GM12878 (cell line): ENCODE results near the gene UQCR10. TPM values are rescaled to one million over a fixed set of nuclear protein-coding genes. Genes with fewer than 3 reads are reported as not detected.
"Not testable (repeated sequence)": the region's sequence is repeated elsewhere in the genome, so short reads cannot be mapped to it uniquely, and the experiment has no call there.

Source experiments
- ATAC-seq: fragments of 200-7000 bp; cut with Tn5 transposase; 3 replicates; pipeline ENCODE4 v1.9.1; 2020; ENCODE audit warnings: mild to moderate bottlenecking, moderate library complexity
- BruUV-seq: library from RNA; stranded (reverse); fragments of 400-500 nt; replicated peaks from 2 replicates; lab custom pipeline; 2021; lab: Mats Ljungman, UMichigan
- CTCF ChIA-PET: fragments of 300-600 bp; sonication (Branson Sonifier 250); formaldehyde crosslinking; extraction: SDS; loops from one replicate; lab custom pipeline; 2021; ENCODE audit warnings: inconsistent platforms; lab: Yijun Ruan, JAX
- POLR2A ChIA-PET: fragments of 350-600 bp; formaldehyde crosslinking; extraction: SDS; loops from one replicate; lab custom pipeline; 2021; ENCODE audit warnings: inconsistent platforms; lab: Charles Lee
- RAD21 ChIA-PET: fragments of 300-600 bp; sonication (Branson Sonifier 250); formaldehyde crosslinking; loops from one replicate; lab custom pipeline; 2023; ENCODE audit warnings: antibody characterized with exemption; ENCODE audit not compliant: unreplicated experiment; lab: Charles Lee
- SMC1A ChIA-PET: fragments of 300-600 bp; sonication (Branson Sonifier 250); formaldehyde crosslinking; loops from one replicate; lab custom pipeline; 2023; ENCODE audit not compliant: unreplicated experiment, uncharacterized antibody; lab: Charles Lee
- DNase-seq: peaks from one replicate; pipeline ENCODE4 v3.0.0-alpha.2; 2011; ENCODE audit warnings: low read depth, low spot score
- FAIRE-seq: peaks from 3 replicates; lab custom pipeline; 2011; peaks lifted over from hg19 to GRCh38; lab: Jason Lieb, UNC
- H2AFZ ChIP-seq: 2 replicates; pipeline ENCODE4 v1.6.0; 2011; ENCODE audit warnings: low read depth, low read length, control low read depth; ENCODE audit not compliant: control insufficient read depth
- H3K27ac ChIP-seq: 2 replicates; pipeline ENCODE4 v1.5.1; 2011; ENCODE audit warnings: control low read depth; ENCODE audit not compliant: control insufficient read depth, insufficient read depth
- H3K27me3 ChIP-seq, 2 experiments: replicated peaks in 1 of 2; 2 replicates each; pipeline versions ENCODE4 v1.6.0 to v1.6.1; 2011; ENCODE audit warnings: low read length in 1 of 2; ENCODE audit not compliant: control insufficient read depth in 2 of 2, insufficient read depth in 2 of 2
- H3K36me3 ChIP-seq, 2 experiments: 2 replicates each; pipeline ENCODE4 v1.5.1; 2011; ENCODE audit warnings: low read length in 1 of 2; ENCODE audit not compliant: control insufficient read depth in 2 of 2, insufficient read depth in 2 of 2
- H3K4me1 ChIP-seq: 2 replicates; pipeline ENCODE4 v1.6.1; 2011; ENCODE audit warnings: mild to moderate bottlenecking, low read length, moderate library complexity, mixed read lengths; ENCODE audit not compliant: control insufficient read depth, insufficient read depth
- H3K4me2 ChIP-seq: 2 replicates; pipeline ENCODE4 v1.6.0; 2011; ENCODE audit warnings: control low read depth; ENCODE audit not compliant: control insufficient read depth, insufficient read depth
- H3K4me3 ChIP-seq: fragments of 200-600 bp; sonication (generic); 2 replicates; pipeline ENCODE4 v1.5.1; 2016
- H3K79me2 ChIP-seq: 2 replicates; pipeline ENCODE4 v1.6.0; 2011; ENCODE audit warnings: low read length; ENCODE audit not compliant: control insufficient read depth, insufficient read depth
- H3K9ac ChIP-seq: 2 replicates; pipeline ENCODE4 v1.8.0; 2011; ENCODE audit warnings: low read length, control low read depth, mixed read lengths; ENCODE audit not compliant: control insufficient read depth, insufficient read depth
- H3K9me3 ChIP-seq: replicated peaks from 3 replicates; pipeline ENCODE4 v1.5.1; 2011; ENCODE audit warnings: mild to moderate bottlenecking, low read length; ENCODE audit not compliant: control insufficient read depth, insufficient read depth
- H4K20me1 ChIP-seq: 2 replicates; pipeline ENCODE4 v1.6.0; 2011; ENCODE audit not compliant: control insufficient read depth, insufficient read depth
- BCL3 ChIP-seq: IDR thresholded peaks from 2 replicates; pipeline ENCODE4 v1.6.1; 2011; ENCODE audit warnings: borderline replicate concordance, low read depth, mild to moderate bottlenecking, moderate library complexity, low read length; ENCODE audit not compliant: insufficient read depth, poor library complexity, severe bottlenecking
- E2F4 ChIP-seq: IDR thresholded peaks from 2 replicates; pipeline ENCODE4 v1.6.1; 2012; ENCODE audit warnings: low read depth, low read length, improper control_type of control experiment
- FOXK2 ChIP-seq: fragments of 450-650 bp; IDR thresholded peaks from 2 replicates; pipeline ENCODE4 v1.6.1; 2017; ENCODE audit warnings: mild to moderate bottlenecking, moderate library complexity
- KAT2A ChIP-seq: conservative IDR thresholded peaks from 2 replicates; pipeline ENCODE4 v1.6.1; 2011; ENCODE audit warnings: low read depth, low read length; ENCODE audit not compliant: control insufficient read depth
- NKRF ChIP-seq: fragments of 450-650 bp; conservative IDR thresholded peaks from 2 replicates; pipeline ENCODE4 v1.6.1; 2017; ENCODE audit warnings: mild to moderate bottlenecking, moderate library complexity
- SREBF1 ChIP-seq: IDR thresholded peaks from 2 replicates; pipeline ENCODE4 v1.6.1; 2012; ENCODE audit warnings: mild to moderate bottlenecking, low read length
- SREBF2 ChIP-seq: IDR thresholded peaks from 2 replicates; pipeline ENCODE4 v1.6.1; 2012; ENCODE audit warnings: mild to moderate bottlenecking, low read length
- WGBS: methylation state at CpG from one replicate; pipeline ENCODE4 v1.1.6; 2016; ENCODE audit warnings: low lambda C conversion rate; ENCODE audit not compliant: insufficient replicate concordance, insufficient coverage; ENCODE audit errors: missing lambda C conversion rate; 5-methylcytosine and 5-hydroxymethylcytosine counted together
- in situ Hi-C: fragments of 300-500 bp; cut with MboI; formaldehyde crosslinking; loops from 9 replicates; pipeline ENCODE4 v1.14.3; 2018; ENCODE audit warnings: mixed read lengths
- intact Hi-C: fragments of 100-400 bp; cut with micrococcal nuclease; formaldehyde crosslinking; loops from one replicate; pipeline ENCODE4 v1.14.2; 2022; ENCODE audit not compliant: unreplicated experiment
- polyA plus RNA-seq, 11 experiments: library from polyadenylated mRNA; depleted of rRNA in 4 of 11; unstranded in 6 of 11; stranded (reverse) in 5 of 11; fragments of >200 nt; fragmentation: Nextera tagmentation in 4 of 11; fragmentation: Illumina TruSeq in 1 of 11; extraction: Ambion mirVana in 4 of 11; extraction: Trizol in 1 of 11; gene quantifications; 1 replicate in 1 of 11; 2 replicates in 10 of 11; pipeline versions ENCODE4 v1.2.1 to v1.2.3, GENCODE V29; 2011 to 2016; ENCODE audit warnings: inconsistent platforms in 2 of 11, missing spikeins in 2 of 11, low read depth in 1 of 11
- total RNA-seq, 4 experiments: library from RNA; depleted of rRNA in 3 of 4; stranded (reverse); fragments of >200 nt in 3 of 4; fragmentation: Illumina TruSeq in 1 of 4; extraction: Trizol in 1 of 4; gene quantifications; 2 replicates each; pipeline versions ENCODE4 v1.2.1 to v1.2.3, GENCODE V29; 2013 to 2021

Gene UQCR10
- total and polyA plus RNA-seq, 10 of the 15 experiments (the other 5 are each of a cell fraction or from before 2014, with no cell fraction given), result 144 to 1,021 (median 214) TPM

- no peak for TF ChIP-seq KAT2A
- no peak for TF ChIP-seq BCL3
- TF ChIP-seq NKRF, result no peak
- no peak for TF ChIP-seq E2F4
- no peak for TF ChIP-seq SREBF2
- TF ChIP-seq SREBF1, result no peak
- TF ChIP-seq FOXK2, result no peak
Measured at GRCh38 chr22:29753808-29754657, 13.1 kb upstream of the UQCR10 start (continued).

GRCh38 chr22:29754658-29755395, 12.3 kb upstream of the UQCR10 start:
- SMC1A ChIA-PET, intact Hi-C loops, H2AFZ ChIP-seq, H3K9ac ChIP-seq, BruUV-seq, H4K20me1 ChIP-seq, FAIRE-seq, H3K9me3 ChIP-seq, H3K36me3 ChIP-seq, H3K79me2 ChIP-seq, H3K4me1 ChIP-seq, H3K27me3 ChIP-seq, H3K4me2 ChIP-seq, in situ Hi-C loops, H3K4me3 ChIP-seq, DNase-seq, H3K27ac ChIP-seq, ATAC-seq: not testable (repeated sequence)
- RAD21 ChIA-PET, result interaction anchor here (1.1 to 1.3 kb wide), 2 partner anchors 249 to 880 kb away, joined by 3 read pairs; no protein-coding TSS in a partner anchor
- 61% methylated on average over 11 of the region's 11 CpGs for WGBS
- POLR2A ChIA-PET, result interaction anchor here (1.2 to 1.6 kb wide), 2 partner anchors 12 to 18 kb away, joined by 4 read pairs; partner anchors contain the start of gene ZMAT5
- CTCF ChIA-PET, result interaction anchor here (1.1 to 1.4 kb wide), 2 partner anchors 129 to 251 kb away, joined by 3 read pairs; no protein-coding TSS in a partner anchor
